Measurements from ENCODE around the gene SLC22A31.
"Not testable (repeated sequence)": the region's sequence is repeated elsewhere in the genome, so short reads cannot be mapped to it uniquely, and the experiment has no call there.

SLC22A31 gene

GRCh38 chr16:89178453-89179147 is 21.7 kb downstream of the SLC22A31 start:
- no peak for DNase-seq

- DNase-seq: no peak
Observed at GRCh38 chr16:89177501-89177900, 22.8 kb downstream of the SLC22A31 start.

DNA sequence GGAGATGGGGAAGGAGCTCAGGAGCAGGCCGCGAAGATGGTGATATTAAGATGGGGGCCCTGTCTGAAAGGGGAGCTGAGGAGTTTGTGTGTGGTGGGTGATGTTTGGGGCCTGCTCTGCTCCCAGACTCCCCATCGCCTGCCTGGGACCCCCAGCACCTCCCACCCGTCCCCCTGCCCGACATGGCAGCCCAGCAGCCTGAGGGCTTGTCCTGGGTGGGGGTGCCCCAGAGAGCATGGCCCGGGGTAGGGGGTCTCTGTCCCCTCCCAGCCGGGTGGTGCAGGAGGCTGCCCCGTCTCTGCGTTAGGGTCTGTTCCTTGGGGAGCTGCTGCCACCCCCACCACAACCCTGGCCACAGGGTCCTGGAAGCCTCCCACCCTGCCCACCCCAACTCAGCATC is 23.6 kb downstream of the SLC22A31 start:
- no peak for DNase-seq

GRCh38 chr16:89176147-89176690 is 24.1 kb downstream of the SLC22A31 start:
- DNase-seq: no peak

DNA sequence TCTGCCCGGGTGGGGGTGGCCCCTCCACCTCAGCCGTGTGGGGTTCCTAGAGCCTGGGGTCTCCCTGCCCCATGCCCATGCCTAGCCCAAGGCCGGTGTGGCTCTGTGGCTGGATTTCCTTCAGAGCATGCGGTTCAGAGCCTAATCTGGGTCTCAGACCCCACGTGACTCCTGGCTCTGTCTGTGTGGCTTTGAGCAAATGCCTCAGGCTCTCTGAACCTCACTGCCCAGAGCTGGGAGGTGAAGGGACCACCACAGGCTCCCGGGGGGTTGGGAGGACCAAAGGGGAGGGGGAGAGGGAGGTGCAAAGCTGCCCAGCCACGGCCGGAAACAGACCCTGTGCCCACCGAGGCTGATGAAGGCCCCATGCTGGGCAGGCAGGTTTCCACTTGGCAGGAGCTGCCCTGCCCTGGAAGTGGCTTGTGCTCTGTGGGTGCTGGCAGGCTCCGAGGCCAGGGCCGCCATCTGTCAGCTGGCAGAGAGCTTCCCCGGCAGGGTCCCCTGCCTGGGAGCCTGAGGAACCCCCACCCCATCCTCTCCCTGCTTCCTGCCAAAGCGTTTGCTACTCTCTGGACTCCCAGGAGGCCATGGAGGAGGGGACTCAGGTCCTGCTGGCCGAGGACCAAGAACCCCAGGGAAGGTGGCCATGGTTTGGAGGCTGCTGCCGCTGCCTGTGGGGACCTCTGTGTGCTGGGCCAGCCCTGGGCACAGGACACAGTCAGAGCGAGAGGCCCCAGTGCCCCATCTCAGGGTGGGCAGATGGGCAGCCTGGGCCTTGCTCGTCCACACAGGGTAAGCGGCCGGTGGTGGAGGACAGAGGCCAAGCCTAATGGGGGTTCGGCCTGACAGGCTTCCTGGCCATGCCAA is 24.8 kb downstream of the SLC22A31 start:
- DNase-seq: no peak

DNA sequence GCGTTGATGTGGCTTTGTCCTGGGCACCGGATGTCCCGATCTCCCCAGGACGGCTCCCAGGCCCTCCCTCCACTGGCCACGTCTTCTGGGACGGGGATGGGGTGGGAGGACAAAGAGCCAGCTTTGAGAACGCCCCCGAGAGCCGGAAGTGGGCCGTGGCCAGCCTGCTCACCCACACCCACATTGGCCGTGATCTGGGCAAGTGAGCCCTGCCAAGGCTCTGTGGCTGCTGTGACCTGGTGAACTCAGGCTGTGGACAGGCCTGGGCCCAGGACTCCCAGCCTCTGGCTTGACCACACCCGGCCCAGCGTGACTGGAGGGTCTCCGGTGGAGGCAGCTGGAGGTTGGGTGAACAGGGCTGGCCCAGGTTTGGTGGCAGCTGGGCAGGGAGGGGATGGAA is 25.5 kb downstream of the SLC22A31 start:
- no peak for DNase-seq

- DNase-seq: no peak
Observed at GRCh38 chr16:89174055-89174827, 26.1 kb downstream of the SLC22A31 start.

DNA sequence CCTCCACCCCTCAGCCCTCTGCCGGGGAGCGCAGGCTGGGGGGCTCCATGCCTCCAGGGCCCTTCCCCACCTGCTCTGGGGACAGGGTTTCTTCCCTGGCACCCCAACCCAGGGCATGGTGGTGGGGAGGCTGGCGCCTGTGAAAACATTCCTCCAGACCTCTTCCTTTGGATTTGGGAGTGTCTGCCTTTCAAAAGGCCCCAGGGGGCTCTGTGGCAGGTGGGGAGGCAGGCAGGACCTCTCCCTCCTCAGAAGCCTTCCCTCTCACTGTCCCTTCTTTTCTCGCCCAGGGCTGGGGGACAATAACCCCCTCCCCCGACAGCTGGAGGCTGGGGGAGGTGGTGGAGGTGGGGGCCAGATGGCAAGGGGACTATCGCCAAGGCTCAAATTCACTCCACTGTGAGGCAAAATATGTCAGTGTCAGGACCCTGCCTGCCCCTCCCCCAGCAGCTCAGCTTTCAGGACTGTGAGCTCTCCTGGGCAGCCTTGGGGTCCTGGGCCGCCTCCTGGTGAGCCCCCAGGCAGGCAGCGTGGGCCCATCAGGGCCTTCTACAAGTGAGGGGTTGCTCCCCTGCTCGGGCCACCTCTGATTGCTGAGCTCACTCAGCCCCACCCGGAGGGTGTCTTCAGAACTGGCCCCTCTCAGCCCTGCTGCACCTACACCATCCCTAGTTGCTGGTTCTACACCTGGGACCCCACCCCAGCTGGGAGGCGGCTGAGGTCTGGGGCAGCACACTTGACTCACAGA is 27.0 kb downstream of the SLC22A31 start:
- no peak for DNase-seq

DNA sequence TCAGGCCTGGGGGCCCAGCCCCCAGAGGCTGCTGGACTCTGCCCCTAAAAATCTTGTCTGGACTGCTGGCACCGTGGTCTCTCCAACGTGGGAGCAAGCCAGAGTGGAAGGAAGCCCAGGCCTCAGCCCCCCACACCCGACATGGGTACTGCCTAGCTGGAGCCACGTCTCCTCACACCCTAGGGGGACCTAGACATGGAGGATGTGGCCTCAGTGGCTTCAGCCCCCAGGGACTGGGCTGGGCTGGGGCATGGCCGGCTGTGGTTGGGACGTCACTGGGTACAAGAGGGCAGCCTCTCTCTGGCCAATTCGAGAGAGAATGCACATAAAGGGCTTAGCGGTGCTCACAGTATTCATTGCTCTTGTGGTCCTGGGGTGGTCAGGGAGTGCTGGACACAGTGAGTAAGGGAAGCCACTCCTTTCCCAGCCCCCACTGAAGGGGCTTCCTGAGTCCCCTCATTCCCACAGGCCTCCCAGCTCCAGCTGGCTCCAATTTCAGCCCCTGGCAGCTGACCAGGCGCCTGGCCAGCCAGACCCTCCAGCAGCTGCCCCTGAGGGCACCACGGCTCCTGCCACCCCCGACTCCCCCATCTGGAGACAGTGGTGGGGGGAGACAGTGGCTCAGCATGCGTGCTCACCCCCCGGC is 27.7 kb downstream of the SLC22A31 start:
- DNase-seq: no peak

DNA sequence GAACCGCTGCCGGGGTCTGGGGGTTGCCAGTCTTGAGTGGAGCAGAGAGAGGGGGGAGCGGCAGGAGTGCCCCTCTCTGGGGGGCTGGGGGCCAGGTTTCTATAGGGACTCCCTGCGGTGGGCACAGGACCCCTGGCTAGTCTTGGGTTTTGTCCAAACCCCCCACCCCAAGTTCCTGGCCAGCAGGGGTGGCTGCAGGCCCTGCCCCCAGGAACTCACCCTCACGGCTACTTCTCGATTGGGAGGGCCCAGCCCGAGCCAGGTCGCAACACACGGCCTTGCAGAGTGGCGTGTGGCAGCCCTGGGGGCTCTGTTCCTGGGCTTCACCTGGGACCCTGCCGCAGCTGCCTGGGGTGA is 28.2 kb downstream of the SLC22A31 start:
- no peak for DNase-seq

DNA sequence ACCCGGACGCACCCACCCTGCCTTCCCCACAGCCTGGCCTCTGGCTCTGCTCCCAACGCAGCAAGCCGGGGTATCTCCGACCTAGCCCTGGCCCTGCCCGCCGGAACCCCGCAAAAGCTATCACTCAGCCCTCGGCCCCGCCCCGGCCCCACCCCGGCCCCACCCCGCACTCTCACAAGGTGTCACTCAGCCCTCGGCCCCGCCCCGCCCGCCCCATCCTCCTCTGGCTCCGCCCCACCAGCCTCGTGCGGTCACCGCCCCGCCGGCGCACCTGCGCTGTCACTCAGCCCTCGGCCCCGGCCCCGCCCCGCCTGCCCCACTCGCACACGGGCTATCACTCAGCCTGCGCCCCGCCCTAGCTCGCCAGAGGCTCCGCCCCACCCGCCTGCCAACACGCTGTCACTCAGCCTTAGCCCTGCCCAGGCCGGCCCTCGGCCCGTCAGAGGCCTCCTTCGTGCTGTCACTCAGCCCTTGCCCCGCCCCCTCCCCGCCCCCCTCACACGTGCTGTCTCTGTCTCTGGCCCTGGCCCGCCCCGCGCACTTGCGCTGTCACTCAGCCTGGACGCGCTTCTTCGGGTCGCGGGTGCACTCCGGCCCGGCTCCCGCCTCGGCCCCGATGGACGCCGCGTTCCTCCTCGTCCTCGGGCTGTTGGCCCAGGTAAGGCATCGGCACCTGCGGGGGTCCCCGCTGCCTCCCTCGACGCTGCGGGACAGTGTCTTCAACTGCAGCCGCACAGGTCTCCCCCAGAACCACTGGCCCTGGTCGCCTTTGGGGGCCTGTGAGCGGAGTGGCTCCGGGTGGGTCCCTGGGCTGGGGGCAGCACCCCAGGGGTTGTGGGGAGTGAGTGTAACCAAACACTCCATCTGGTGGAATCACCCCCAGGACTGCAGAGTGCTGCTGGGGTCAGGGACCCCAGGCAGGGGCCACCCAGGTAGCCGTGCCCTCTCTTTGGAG is 28.8 kb downstream of the SLC22A31 start, which contains the start of gene CDH15:
Gene CDH15, plus strand, starts transcription at position 533 of the 955 bp plus-strand sequence. Its CDS starts 84 bp downstream, at position 617.
- peak; percentile 92 for DNase-seq

DNA sequence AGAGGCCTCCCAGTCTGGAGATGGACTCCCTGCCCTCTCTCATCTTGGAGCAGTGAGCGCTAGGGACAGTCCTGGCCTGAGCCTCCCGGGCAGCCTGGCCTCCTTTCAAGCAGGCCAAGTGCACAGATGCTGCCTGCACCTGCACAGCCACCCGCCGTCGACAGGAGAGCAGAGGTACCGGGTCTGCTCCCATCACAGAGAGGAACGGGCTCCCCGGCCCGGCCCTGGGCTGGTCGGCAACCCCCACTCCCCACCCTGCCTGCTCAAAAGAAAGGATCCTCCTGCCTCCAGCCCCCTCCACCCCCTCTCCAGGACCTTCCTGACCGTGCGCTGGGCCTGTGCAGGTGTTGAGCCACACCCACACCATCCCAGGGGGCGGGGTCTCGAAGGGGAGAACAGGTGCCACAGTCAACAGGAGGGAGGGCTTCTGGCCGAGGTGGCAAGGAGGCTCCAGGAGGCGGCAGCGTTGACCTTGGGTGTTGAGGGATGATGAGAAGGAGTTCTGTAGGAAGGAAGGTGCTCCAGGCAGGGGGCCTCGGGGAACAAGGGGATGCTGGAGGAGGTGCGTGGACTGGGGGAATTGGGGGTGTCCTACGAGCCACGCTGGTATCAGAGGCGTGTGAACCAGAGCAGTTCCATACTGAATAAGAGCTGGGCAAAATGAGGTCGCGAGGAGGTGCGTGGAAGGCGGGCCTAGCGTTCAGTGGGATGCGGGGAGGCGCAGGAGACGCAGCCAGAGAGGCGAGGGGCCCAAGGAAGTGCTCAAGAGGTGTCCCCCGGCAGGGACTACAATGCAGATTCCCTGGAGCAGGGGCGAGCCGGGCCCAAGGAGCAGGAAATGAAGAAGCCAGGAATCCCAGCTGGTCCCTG is 29.8 kb downstream of the SLC22A31 start:
- no peak for DNase-seq

- DNase-seq: no peak
Observed at GRCh38 chr16:89169778-89170177, 30.6 kb downstream of the SLC22A31 start.

DNA sequence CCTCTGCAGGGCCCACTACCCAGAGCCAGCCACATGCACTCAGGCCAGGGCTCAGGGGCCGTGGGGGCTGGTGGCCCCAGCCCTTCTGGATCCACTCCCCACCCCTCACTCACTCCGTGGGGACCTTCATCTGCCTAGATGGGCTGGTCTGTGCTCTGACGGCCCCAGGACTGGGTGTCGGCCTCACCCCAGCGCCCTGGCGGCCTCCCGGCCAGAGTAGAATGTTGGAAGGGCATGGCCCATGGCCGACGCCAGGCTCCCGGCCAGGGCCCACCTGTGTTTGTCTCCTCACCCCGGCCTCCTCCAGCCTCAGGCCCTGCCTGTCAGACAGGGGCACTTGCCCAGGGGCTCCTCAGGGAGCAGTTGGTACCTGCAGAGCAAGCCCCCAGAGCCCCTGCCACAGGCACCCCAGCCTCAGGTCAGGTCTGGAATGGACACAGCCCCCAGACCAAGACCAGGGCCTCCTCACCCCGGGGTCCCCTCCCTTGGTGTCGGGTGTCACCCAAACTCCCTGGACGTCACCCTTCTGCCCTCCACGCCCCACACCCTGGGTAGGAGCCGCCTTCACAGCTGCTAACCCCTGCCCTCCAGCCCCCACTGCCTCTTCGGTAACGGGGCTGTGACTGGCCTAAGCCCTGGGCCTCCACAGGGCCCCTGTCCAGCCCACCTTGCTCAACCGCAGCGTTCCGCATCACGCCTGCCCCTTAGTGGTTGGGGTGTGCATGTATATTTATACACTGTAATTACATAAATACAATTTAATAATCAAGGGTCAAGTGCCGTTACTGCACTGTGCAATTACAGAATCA is 31.8 kb downstream of the SLC22A31 start:
- DNase-seq: no peak

- peak; percentile 78 for DNase-seq
Observed at GRCh38 chr16:89167425-89167941, 32.9 kb downstream of the SLC22A31 start.

DNA sequence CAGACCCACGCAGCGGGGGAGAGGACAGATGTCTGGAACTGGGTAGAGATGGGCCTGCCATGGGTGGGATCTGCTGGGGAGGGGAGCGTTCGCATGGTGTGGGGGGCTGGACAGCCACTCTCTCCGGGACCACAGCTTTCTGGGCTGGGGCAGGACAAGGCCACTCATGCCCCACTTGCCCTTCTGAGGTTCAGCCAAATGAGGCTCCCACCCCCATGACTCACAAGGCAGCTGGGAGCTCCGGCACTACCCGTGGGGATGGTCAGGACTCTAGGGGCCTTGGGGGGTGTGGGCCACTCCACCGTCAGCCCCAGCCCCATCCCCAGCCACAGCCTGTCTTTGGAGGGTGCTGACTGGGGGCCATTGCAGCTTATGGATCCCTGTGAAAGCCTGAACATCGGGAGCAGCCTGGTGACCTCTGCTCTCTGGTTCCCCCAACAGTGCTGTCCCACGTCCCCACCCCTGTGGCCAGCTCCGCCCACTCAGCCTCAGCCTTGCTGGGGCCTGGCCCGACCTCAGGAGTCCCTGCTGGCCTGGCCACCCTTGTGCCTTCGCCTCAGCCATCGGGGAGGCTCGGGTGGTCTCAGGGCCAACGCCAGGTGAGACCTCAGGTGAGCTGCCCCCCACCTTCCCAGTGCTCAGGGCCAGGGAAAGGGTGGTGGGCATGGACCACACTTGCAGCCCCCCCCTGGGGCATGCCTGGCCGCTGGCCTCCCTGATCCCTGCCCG is 33.5 kb downstream of the SLC22A31 start:
- no peak for DNase-seq

DNA sequence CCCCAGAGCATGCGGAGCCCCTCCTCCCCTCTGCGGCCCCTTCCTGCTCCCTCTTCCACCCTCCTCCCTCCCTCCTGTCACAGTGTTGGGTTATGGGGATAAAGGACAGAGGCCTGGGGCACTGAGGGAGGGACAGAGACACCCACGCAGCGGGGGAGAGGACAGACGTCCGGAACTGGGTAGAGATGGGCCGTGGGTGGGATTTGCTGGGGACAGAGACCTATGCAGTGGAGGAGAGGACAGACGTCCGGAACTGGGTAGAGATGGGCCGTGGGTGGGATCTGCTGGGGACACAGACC is 34.7 kb downstream of the SLC22A31 start:
- DNase-seq: not testable (repeated sequence)

Measured in hematopoietic multipotent progenitor cell treated with erythropoietin and hydrocortisone succinate and interleukin-3 and kit ligand, for 8 days (in vitro differentiated cells).